Fibroblast of villous mesenchyme (primary cell): ENCODE results near the gene PIK3AP1. TPM values are rescaled to one million over a fixed set of nuclear protein-coding genes. Genes with fewer than 3 reads are reported as not detected.
"Not testable (repeated sequence)": the region's sequence is repeated elsewhere in the genome, so short reads cannot be mapped to it uniquely, and the experiment has no call there.

Source experiments
- DNase-seq: peaks from one replicate; pipeline ENCODE4 v3.0.0-alpha.2; 2010; ENCODE audit warnings: low read depth
- H3K4me3 ChIP-seq: 2 replicates; pipeline ENCODE4 v1.5.1; 2011; ENCODE audit warnings: low read depth, mild to moderate bottlenecking, low read length
- total RNA-seq: library from RNA; depleted of rRNA; stranded (reverse); fragments of >200 nt; gene quantifications from 2 replicates; pipeline ENCODE4 v1.2.3, GENCODE V29; 2012
- TF ChIP-seq, protein P1 (sequence below): IDR thresholded peaks from 2 replicates; pipeline ENCODE4 v1.5.1; 2012; ENCODE audit warnings: low read depth, mild to moderate bottlenecking, low read length; ENCODE audit not compliant: insufficient read depth

Gene PIK3AP1
- total RNA-seq, 1 donor, result not detected

DNA sequence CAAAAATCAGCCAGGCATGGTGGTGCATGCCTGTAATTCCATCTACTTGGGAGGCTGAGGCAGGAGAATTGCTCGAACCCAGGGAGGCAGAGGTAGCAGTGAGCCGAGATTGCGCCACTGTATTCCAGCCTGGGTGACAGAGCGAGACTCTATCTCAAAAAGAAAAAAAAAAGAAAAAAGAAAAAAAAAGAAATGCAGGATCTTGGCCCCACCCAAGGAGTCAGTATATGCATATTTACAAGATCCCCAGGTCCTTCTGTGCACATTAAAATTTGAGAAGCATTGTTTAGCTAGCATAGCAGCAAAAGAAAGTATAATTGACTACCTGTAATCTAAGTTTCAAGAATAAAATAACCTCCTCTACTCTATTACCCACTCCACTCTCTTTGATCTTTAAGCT lies 15.8 kb downstream of the PIK3AP1 start:
- H3K4me3 ChIP-seq, result no peak overlapping the region
- TF ChIP-seq, protein P1, sequence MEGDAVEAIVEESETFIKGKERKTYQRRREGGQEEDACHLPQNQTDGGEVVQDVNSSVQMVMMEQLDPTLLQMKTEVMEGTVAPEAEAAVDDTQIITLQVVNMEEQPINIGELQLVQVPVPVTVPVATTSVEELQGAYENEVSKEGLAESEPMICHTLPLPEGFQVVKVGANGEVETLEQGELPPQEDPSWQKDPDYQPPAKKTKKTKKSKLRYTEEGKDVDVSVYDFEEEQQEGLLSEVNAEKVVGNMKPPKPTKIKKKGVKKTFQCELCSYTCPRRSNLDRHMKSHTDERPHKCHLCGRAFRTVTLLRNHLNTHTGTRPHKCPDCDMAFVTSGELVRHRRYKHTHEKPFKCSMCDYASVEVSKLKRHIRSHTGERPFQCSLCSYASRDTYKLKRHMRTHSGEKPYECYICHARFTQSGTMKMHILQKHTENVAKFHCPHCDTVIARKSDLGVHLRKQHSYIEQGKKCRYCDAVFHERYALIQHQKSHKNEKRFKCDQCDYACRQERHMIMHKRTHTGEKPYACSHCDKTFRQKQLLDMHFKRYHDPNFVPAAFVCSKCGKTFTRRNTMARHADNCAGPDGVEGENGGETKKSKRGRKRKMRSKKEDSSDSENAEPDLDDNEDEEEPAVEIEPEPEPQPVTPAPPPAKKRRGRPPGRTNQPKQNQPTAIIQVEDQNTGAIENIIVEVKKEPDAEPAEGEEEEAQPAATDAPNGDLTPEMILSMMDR, result no peak
- no peak for DNase-seq

DNA sequence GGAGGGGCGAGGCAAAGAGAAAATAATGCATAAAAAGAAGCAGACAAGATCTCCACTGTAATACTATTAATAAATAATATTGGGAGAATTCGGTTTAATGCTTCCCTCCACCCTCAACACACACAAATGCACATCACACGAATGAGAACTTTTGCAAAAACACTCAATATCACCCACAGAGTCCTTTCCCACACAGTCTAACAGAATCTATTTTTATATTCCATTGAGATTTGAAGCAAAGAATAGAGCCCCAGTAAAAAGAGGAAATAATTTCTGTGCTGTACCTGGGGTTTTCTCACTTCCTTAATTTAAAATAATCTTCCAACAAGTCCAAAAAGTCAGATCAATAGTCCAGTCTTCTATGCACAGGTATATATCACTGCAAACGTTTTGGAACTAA lies 17.0 kb downstream of the PIK3AP1 start:
- DNase-seq, result no peak
- TF ChIP-seq, protein P1, result no peak
- no peak overlapping the region for H3K4me3 ChIP-seq

DNA sequence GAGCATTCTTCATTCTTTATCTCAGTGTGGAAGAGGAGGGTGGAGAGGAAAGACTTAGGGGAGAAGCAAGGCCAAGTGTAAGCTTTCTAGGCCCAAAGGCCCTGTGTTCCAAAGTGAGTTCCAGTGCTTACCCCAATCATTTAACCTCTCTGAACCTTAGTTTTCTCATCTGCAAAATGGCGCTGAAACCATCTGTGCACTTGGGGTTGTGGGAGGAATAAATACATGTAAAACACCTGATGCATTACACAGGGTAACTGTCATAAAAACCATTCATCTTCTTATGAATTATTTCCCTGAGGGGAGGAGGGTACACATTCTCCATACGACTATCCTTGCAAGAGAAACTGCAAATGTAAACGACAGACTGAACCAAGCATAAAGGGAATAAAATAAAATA lies 19.0 kb downstream of the PIK3AP1 start:
- H3K4me3 ChIP-seq, result no peak overlapping the region
- TF ChIP-seq, protein P1, result no peak
- DNase-seq, result no peak

DNA sequence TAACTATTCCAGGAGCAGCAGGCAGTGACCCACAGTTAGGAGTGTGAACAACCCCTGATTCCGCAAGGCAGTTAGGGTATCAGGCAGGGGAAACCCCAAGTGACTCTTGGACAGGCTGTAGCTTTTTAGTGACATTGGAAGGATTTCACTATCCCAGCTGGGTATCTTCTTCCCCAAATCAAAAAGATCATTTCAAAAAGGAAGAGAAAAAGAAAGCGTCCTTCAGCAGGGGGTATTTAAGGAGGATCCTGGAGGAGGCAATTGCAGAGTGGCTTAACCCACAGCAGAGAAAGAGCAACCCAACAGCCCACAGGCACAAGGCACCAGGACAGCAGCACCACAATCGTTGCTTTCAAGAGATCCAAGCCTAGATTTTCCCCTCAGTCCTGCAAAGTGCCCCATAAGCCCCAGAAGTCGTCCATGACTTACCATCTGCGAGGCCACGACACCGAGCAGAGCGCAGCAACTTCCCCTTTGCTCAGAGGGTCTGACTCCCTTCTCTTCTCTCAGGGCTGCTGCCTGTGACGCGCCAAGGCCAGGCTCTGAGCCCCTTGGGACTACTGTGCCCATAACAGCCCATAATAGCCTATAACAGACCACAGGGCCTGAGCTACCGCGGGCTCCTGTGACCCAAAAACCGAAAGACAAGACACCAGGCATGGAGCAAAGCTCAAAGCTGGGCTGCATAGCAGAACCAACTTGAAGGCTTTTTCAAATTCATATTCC lies 19.8 kb downstream of the PIK3AP1 start:
- TF ChIP-seq, protein P1, result no peak
- no peak overlapping the region for H3K4me3 ChIP-seq
- no peak for DNase-seq

DNA sequence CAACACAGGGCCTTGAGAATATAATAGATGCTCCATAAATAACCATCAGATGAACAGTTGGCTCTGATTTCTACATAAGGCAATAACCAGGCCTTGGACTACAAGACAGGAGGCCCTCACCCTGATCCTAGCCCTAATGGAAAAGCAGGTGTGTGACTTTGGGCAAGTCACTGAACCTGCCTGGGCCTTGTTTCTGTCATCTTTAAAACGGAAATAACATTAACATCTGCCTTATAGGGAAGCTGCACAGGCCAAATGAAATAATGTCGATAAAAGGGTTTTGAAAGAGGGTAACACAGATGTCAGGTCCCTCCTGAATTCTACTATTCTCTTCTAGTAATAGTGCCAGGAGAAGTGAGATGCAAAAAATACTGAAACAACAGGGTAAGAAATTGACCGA lies 20.7 kb downstream of the PIK3AP1 start:
- no peak overlapping the region for H3K4me3 ChIP-seq
- no peak for DNase-seq
- TF ChIP-seq, protein P1, result no peak

DNA sequence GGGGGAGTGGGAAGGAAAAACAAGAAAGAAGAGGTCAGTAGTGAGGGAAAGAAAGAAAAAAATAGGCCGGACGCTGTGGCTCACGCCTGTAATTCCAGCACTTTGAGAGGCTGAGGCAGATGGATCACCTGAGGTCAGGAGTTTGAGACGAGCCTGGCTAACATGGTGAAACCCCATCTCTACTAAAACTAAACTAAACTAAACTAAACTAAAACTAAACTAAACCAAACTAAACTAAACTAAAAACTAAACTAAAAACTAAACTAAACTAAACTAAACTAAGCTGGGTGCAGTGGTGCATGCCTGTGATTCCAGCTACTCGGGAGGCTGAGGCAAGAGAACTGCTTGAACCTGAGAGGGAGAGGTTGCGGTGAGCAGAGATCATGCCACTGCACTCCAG lies 22.0 kb downstream of the PIK3AP1 start:
- not testable (repeated sequence) for H3K4me3 ChIP-seq, DNase-seq

DNA sequence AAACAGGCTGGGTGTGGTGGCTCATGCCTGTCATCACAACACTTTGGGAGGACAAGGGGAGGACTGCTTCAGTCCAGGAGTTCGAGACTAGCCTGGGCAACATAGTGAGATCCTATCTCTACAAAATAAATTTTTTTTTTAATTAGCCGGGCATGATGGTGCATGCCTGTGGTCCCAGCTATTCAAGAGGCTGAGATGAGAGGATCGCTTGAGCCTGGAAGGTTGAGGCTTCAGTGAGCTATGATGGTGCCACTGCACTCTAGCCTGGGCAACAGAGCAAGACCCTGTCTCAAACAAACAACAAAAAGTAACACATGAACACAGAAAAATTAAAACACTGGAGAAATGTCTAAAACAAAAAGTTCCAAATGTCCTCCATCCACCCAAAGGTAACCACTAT lies 22.9 kb downstream of the PIK3AP1 start:
- no peak for DNase-seq
- no peak overlapping the region for H3K4me3 ChIP-seq
- TF ChIP-seq, protein P1, result no peak
